Naive B cell (primary cell): ENCODE data around the gene IFI27L2. TPM values are rescaled to one million over a fixed set of nuclear protein-coding genes. Genes with fewer than 3 reads are reported as not detected.

ENCODE experiments used
- ATAC-seq, 2 donors: fragments of 150-1000 bp; cut with Tn5 transposase; 2 replicates each; pipeline ENCODE4 v1.10.0; 2021; ENCODE audit warnings: low read depth in 2 of 2, mild to moderate bottlenecking in 2 of 2, moderate library complexity in 2 of 2
- DNase-seq: peaks from one replicate; pipeline ENCODE4 v3.0.0; 2022
- H3K27ac Mint-ChIP-seq, 6 donors: one replicate each; pipeline ENCODE4 v1.8.0; 2020 to 2022; ENCODE audit warnings: mild to moderate bottlenecking in 6 of 6, mixed read lengths in 6 of 6, moderate library complexity in 5 of 6, inconsistent platforms in 2 of 6
- H3K27me3 Mint-ChIP-seq, 3 donors: one replicate each; pipeline ENCODE4 v1.8.0; 2021 to 2022; ENCODE audit warnings: mixed read lengths in 3 of 3, mild to moderate bottlenecking in 1 of 3
- H3K36me3 Mint-ChIP-seq, 2 donors: one replicate each; pipeline ENCODE4 v1.8.0; 2020 to 2022; ENCODE audit warnings: mixed read lengths in 2 of 2, inconsistent platforms in 1 of 2, mild to moderate bottlenecking in 1 of 2
- H3K4me1 Mint-ChIP-seq, 3 donors: one replicate each; pipeline ENCODE4 v1.8.0; 2020 to 2022; ENCODE audit warnings: mixed read lengths in 3 of 3, inconsistent platforms in 1 of 3, mild to moderate bottlenecking in 1 of 3, moderate library complexity in 1 of 3
- H3K4me3 Mint-ChIP-seq, 8 donors: one replicate each; pipeline ENCODE4 v1.8.0; 2020 to 2022; ENCODE audit warnings: mild to moderate bottlenecking in 8 of 8, mixed read lengths in 8 of 8, moderate library complexity in 8 of 8, inconsistent platforms in 2 of 8
- H3K9me3 Mint-ChIP-seq, 7 donors: one replicate each; pipeline ENCODE4 v1.8.0; 2020 to 2022; ENCODE audit warnings: mixed read lengths in 7 of 7, mild to moderate bottlenecking in 5 of 7, inconsistent platforms in 2 of 7, moderate library complexity in 1 of 7
- polyA plus RNA-seq, 6 donors: library from polyadenylated mRNA; unstranded; fragments of 300-500 nt; fragmentation: Illumina TruSeq; gene quantifications; one replicate each; pipeline ENCODE4 v1.2.3, GENCODE V29; 2021; ENCODE audit warnings: low read depth in 6 of 6

IFI27L2 gene
- polyA plus RNA-seq: 10 to 100 TPM; 62.8 to 96.4 (median 72.6) TPM

- H3K36me3 Mint-ChIP-seq: no peaks in the 10 kb centered on the region
- peak; percentile 95 to 96 for ATAC-seq
- DNase-seq: peak; percentile 52
Observed at GRCh38 chr14:94129111-94129757, at the start of gene IFI27L2. Gene IFI27L2 (minus strand): TSS chr14:94129604. CDS start chr14:94129564, 40 bp downstream.

GRCh38 chr14:94177806-94178205, 48.4 kb upstream of the IFI27L2 start:
- Mint-ChIP-seq H3K4me1 (peaks cover 27 to 29% (median 28%) of the 10 kb centered on the region in 3 donors), H3K27ac (peak overlapping the region in 1 of 6 donors; percentile 70), H3K4me3 (no peak overlapping the region), H3K36me3 (peaks cover 0 to 7% of the 10 kb centered on the region in 2 donors), H3K27me3 (peaks cover 51 to 68% (median 54%) of the 10 kb centered on the region in 3 donors), H3K9me3 (no peaks in the 10 kb centered on the region)
- ATAC-seq (no peak), DNase-seq (no peak)

More at GRCh38 chr14:94129111-94129757, at the start of gene IFI27L2:
- peak within 1 kb of the TSS in 5 of 6 donors; percentile 49 to 94 (median 85) for H3K27ac Mint-ChIP-seq
- peak within 1 kb of the TSS; percentile 87 to 97 (median 93) for H3K4me3 Mint-ChIP-seq
- peaks cover 19 to 22% (median 20%) of the 10 kb centered on the region in 3 donors for H3K4me1 Mint-ChIP-seq
- no peaks in the 10 kb centered on the region for H3K9me3 Mint-ChIP-seq
- peaks cover 0 to 5% (median 5%) of the 10 kb centered on the region in 3 donors for H3K27me3 Mint-ChIP-seq

- peaks cover 0 to 7% of the 10 kb centered on the region in 2 donors for H3K36me3 Mint-ChIP-seq
- H3K27me3 Mint-ChIP-seq: peaks cover 56 to 72% (median 60%) of the 10 kb centered on the region in 3 donors
- no peaks in the 10 kb centered on the region for H3K9me3 Mint-ChIP-seq
- peaks cover 28 to 29% (median 29%) of the 10 kb centered on the region in 3 donors for H3K4me1 Mint-ChIP-seq
- DNase-seq (no peak), ATAC-seq (no peak)
- H3K4me3 Mint-ChIP-seq: peak overlapping the region in 1 of 8 donors; percentile 31
- H3K27ac Mint-ChIP-seq: no peak overlapping the region
Observed at GRCh38 chr14:94176808-94177207, 47.4 kb upstream of the IFI27L2 start.

DNA sequence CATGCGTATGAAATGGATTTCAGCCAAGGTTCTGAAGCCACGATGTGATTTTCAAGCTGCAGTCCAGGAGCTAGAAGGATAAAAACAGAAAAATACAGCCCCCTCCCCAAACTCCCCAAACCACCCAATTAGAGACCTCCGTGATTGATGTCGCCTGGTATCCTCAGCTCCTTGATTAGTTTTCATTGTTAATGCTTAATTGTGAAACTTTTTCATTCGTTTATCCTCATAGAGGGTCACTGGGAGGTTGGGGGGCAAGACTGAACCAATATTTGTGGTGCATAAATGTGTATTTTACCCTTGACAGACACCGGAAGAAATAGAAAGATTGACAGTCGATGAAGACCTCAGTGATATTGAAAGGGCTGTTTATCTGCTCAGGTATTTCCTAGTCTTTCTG, 46.3 kb upstream of the IFI27L2 start:
- ATAC-seq: no peak
- no peak for DNase-seq
- no peak overlapping the region for H3K27ac Mint-ChIP-seq
- no peaks in the 10 kb centered on the region for H3K9me3 Mint-ChIP-seq
- peaks cover 23 to 25% (median 24%) of the 10 kb centered on the region in 3 donors for H3K4me1 Mint-ChIP-seq
- peaks cover 0 to 7% of the 10 kb centered on the region in 2 donors for H3K36me3 Mint-ChIP-seq
- peaks cover 61 to 76% (median 71%) of the 10 kb centered on the region in 3 donors for H3K27me3 Mint-ChIP-seq
- H3K4me3 Mint-ChIP-seq: peak overlapping the region in 7 of 8 donors; percentile 68 to 88 (median 82)

DNA sequence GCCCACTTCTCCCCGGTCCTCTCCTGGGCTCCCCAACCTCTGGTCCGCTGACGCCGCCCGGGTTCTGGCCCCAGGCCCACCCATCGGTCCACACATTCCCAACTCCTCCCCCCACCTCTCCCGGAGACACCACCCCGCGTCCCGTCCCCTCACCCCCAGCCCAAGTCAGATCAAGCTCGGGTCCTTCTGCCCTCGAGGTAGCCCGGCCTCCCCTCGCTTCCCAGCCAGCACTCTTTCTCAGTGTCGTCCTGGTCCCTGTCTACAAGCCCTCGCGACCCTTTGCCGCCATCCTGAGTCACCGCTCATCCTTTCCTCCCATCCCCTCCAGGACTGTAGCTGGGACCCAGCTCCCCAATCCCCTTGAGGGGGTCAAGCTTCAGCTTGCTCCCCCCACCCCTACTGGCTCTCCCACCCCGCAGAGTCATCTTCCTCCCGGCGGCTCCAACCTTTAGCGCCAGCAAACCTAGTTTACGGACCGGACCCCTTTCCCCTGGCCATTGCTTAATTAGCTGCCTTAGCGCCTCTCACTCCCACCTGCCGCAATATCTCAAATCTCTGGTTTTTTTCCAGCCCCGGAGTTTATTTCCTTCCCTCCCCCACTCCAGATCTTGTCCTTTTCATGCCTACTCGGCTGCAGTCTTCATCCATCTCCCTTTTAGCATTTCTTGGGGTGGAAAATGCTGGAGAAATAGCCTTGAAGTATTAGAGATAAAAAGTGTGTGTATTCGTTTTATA, 45.8 kb upstream of the IFI27L2 start:
- H3K9me3 Mint-ChIP-seq: no peaks in the 10 kb centered on the region
- H3K4me3 Mint-ChIP-seq: peak overlapping the region; percentile 68 to 88 (median 82)
- DNase-seq (no peak), ATAC-seq (no peak)
- H3K4me1 Mint-ChIP-seq: peaks cover 18 to 21% (median 20%) of the 10 kb centered on the region in 3 donors
- H3K27ac Mint-ChIP-seq: peak overlapping the region in 3 of 6 donors; percentile 1 to 74 (median 39)
- peaks cover 0 to 7% of the 10 kb centered on the region in 2 donors for H3K36me3 Mint-ChIP-seq
- H3K27me3 Mint-ChIP-seq: peaks cover 55 to 71% (median 70%) of the 10 kb centered on the region in 3 donors

DNA sequence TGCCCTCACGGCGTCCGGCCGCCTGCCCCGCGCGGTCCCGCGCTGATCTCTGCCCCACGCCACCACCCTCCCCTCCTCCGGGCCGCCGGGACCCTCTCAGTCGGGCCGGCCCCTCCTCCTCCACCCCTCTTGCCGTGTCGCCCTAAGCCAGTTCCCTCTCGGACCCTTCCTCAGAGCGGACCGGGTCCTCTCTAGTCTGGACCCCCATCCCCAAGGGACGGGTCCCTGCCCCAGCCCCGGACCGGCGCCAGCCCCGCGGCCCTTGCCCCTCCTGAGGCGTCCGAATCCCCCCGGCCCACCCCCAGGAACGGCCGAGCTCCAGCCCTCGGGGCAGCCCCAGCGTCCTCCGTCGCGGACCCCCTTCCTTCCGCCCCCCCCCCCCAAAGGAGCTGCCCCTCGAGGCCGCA, 45.2 kb upstream of the IFI27L2 start:
- Mint-ChIP-seq H3K27ac (peak overlapping the region in 1 of 6 donors; percentile 74), H3K4me1 (peaks cover 18 to 21% (median 20%) of the 10 kb centered on the region in 3 donors), H3K36me3 (peaks cover 0 to 7% of the 10 kb centered on the region in 2 donors), H3K4me3 (peak overlapping the region in 7 of 8 donors; percentile 5 to 87 (median 70)), H3K9me3 (no peaks in the 10 kb centered on the region), H3K27me3 (peaks cover 52 to 68% (median 64%) of the 10 kb centered on the region in 3 donors)
- ATAC-seq (no peak), DNase-seq (no peak)

DNA sequence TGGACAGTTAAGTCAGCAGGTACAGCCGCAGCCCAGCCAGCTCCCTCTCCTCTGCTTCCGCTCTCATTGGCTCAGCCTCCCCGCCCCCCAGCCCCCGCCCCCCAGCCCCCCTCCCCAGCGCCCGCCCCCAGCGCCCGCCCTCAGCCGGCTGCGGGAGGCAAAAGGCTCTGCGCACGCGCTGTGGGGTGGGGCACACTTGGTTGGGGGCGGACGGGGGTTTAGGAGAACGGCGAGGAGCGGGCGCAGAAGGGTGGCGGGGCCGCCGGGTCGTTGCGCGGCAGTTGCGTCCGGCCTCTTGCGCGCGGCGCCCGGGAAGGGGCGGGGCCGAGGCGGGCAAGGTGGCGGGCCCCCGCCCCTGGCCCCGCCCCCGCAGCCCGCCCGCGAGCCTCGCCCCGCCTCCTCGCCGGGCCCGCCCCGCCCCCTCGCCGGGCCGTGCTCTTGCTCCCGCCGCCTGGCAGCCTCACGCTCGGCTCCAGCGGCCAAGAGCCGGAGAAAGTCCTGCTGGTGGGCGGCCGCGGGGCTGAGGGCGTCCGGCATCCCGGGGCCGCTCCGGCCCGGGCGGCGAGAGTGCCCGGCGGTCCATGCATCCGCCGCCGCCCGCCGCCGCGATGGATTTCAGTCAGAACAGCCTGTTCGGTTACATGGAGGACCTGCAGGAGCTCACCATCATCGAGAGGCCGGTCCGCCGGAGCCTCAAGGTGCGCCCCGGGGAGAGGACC, 44.6 kb upstream of the IFI27L2 start, which contains the start of gene PPP4R4:
Gene PPP4R4, plus strand, starts transcription at position 438 of the 719 bp plus-strand sequence. Its CDS starts 144 bp downstream, at position 582.
- peaks cover 0 to 7% of the 10 kb centered on the region in 2 donors for H3K36me3 Mint-ChIP-seq
- H3K27ac Mint-ChIP-seq: peak within 1 kb of the TSS in 4 of 6 donors; percentile 24 to 74 (median 38)
- H3K9me3 Mint-ChIP-seq: no peaks in the 10 kb centered on the region
- peaks cover 47 to 62% (median 59%) of the 10 kb centered on the region in 3 donors for H3K27me3 Mint-ChIP-seq
- ATAC-seq (peak; percentile 85), DNase-seq (peak; percentile 79)
- H3K4me3 Mint-ChIP-seq: peak within 1 kb of the TSS; percentile 76 to 95 (median 88)
- H3K4me1 Mint-ChIP-seq: peaks cover 18 to 21% (median 20%) of the 10 kb centered on the region in 3 donors

DNA sequence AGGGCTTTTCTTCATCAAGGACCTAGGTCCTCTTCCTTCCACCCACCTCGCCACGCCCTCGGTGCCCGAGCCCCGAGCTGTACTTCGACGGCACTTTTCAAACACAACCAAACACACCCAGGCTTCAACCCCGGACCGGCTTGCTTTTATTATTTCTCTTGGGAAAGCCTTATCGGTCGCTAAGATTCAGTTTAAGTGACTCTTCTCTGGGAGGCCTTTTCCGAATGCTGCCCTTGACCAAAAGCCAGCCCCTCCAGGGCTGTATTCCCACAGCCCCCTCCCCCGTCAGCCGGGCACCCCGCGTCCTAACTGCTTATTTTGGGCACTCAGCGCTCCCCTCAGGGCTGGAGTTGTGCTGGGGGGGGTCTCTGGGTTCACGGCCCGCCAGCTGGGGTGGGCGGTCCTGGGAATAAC, 44.1 kb upstream of the IFI27L2 start:
- Mint-ChIP-seq H3K4me3 (peak overlapping the region; percentile 75 to 95 (median 88)), H3K27me3 (peaks cover 42 to 58% (median 53%) of the 10 kb centered on the region in 3 donors)
- ATAC-seq: no peak

GRCh38 chr14:94172545-94172944, 43.1 kb upstream of the IFI27L2 start:
- Mint-ChIP-seq H3K27me3 (peaks cover 39 to 58% (median 46%) of the 10 kb centered on the region in 3 donors), H3K9me3 (no peaks in the 10 kb centered on the region), H3K4me3 (peak overlapping the region in 7 of 8 donors; percentile 76 to 95 (median 88)), H3K27ac (no peak overlapping the region), H3K4me1 (peaks cover 18 to 21% (median 20%) of the 10 kb centered on the region in 3 donors), H3K36me3 (peaks cover 0 to 7% of the 10 kb centered on the region in 2 donors)
- ATAC-seq (no peak), DNase-seq (no peak)

More for the DNA sequence above, 44.1 kb upstream of the IFI27L2 start:
- DNase-seq: no peak
- H3K4me1 Mint-ChIP-seq: peaks cover 18 to 21% (median 20%) of the 10 kb centered on the region in 3 donors
- peaks cover 0 to 7% of the 10 kb centered on the region in 2 donors for H3K36me3 Mint-ChIP-seq
- H3K27ac Mint-ChIP-seq: peak overlapping the region in 2 of 6 donors; percentile 24 to 38
- H3K9me3 Mint-ChIP-seq: no peaks in the 10 kb centered on the region

DNA sequence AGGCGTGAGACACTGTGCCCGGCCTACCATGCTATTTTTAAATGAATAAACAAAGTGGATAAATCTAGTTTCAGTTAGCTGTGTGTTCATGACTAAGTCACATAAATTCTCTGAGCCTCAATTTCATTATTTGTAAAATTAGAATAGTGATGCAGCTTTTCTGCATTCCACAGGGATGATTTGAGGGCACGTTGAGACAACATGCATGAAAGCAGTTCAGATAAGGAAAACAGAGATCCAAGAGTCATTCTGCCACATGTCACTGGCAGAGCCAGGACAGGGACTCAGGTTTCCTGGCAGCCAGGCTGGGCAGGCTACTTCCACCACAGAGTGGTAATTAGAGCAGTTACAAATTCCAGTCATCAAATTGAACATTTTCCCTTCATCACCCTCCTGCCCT, 41.8 kb upstream of the IFI27L2 start:
- Mint-ChIP-seq H3K36me3 (peaks cover 0 to 7% of the 10 kb centered on the region in 2 donors), H3K27me3 (peaks cover 40 to 56% (median 46%) of the 10 kb centered on the region in 3 donors)

GRCh38 chr14:94170136-94170535, 40.7 kb upstream of the IFI27L2 start:
- H3K4me3 Mint-ChIP-seq: peak overlapping the region in 1 of 8 donors; percentile 9

More for the DNA sequence above, 41.8 kb upstream of the IFI27L2 start:
- ATAC-seq: no peak
- Mint-ChIP-seq H3K4me1 (peaks cover 18 to 21% (median 20%) of the 10 kb centered on the region in 3 donors), H3K4me3 (peak overlapping the region in 1 of 8 donors; percentile 95), H3K27ac (no peak overlapping the region), H3K9me3 (no peaks in the 10 kb centered on the region)
- DNase-seq: no peak

DNA sequence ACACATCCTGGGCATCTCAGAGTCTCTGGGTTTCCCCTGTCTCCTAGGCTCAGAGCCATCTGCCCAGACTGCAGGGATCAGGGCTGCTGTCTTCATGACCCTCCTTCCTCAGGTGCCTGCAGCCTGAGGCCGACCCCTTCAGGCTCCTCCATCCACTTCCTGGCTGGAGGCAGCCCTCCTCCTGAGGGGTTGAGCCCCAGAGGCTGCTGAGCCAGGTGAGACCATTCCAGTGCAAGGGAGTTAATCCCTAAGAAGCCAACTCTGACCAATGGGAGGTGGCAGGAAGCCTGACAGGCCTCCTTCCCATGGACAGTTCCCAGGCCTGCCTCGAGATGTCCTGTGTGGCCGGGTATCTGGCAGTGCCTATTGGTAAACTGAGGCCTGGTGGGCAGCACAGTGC, 36.3 kb upstream of the IFI27L2 start:
- DNase-seq (no peak), ATAC-seq (no peak)
- H3K9me3 Mint-ChIP-seq: no peaks in the 10 kb centered on the region
- peaks cover 9 to 32% (median 23%) of the 10 kb centered on the region in 3 donors for H3K27me3 Mint-ChIP-seq
- H3K4me1 Mint-ChIP-seq: no peaks in the 10 kb centered on the region
- peak overlapping the region in 1 of 6 donors; percentile 60 for H3K27ac Mint-ChIP-seq
- no peak overlapping the region for H3K4me3 Mint-ChIP-seq
- no peaks in the 10 kb centered on the region for H3K36me3 Mint-ChIP-seq

More at GRCh38 chr14:94170136-94170535, 40.7 kb upstream of the IFI27L2 start:
- Mint-ChIP-seq H3K9me3 (no peaks in the 10 kb centered on the region), H3K36me3 (peaks cover 0 to 3% of the 10 kb centered on the region in 2 donors), H3K4me1 (peaks cover 10 to 13% (median 12%) of the 10 kb centered on the region in 3 donors), H3K27me3 (peaks cover 30 to 54% (median 41%) of the 10 kb centered on the region in 3 donors), H3K27ac (no peak overlapping the region)
- no peak for DNase-seq
- ATAC-seq: no peak
